Uterus (tissue), 4 donors: ENCODE data around the gene KLK5. TPM values are rescaled to one million over a fixed set of nuclear protein-coding genes. Genes with fewer than 3 reads are reported as not detected.

Source experiments
- DNase-seq, 2 donors: peaks; one replicate each; pipeline ENCODE4 v3.0.0-alpha.2; 2019 to 2020
- H3K27ac ChIP-seq, 2 donors: fragments of 200-600 bp; sonication (generic); 1 replicate in 1 of 2; 2 replicates in 1 of 2; pipeline ENCODE4 v1.5.1; 2016 to 2018
- H3K27me3 ChIP-seq, 2 donors: fragments of 200-600 bp; sonication (generic); one replicate each; pipeline ENCODE4 v1.5.1; 2018 to 2019; ENCODE audit warnings: control low read depth in 1 of 2
- H3K36me3 ChIP-seq, 2 donors: fragments of 200-600 bp; sonication (generic); one replicate each; pipeline ENCODE4 v1.5.1; 2019; ENCODE audit warnings: control low read depth in 1 of 2
- H3K4me1 ChIP-seq, 2 donors: fragments of 200-600 bp; sonication (generic); one replicate each; pipeline ENCODE4 v1.5.1; 2018 to 2019; ENCODE audit warnings: control low read depth in 1 of 2
- H3K4me3 ChIP-seq, 2 donors: fragments of 200-600 bp; sonication (generic); 1 replicate in 1 of 2; 2 replicates in 1 of 2; pipeline ENCODE4 v1.5.1; 2018 to 2019; ENCODE audit warnings: mild to moderate bottlenecking in 1 of 2
- H3K9me3 ChIP-seq, 2 donors: fragments of 200-600 bp; sonication (generic); one replicate each; pipeline ENCODE4 v1.5.1; 2019; ENCODE audit warnings: control low read depth in 1 of 2
- POLR2A ChIP-seq, 2 donors: fragments of 450-650 bp; IDR thresholded peaks; one replicate each; pipeline ENCODE4 v1.6.1; 2016; ENCODE audit warnings: antibody characterized with exemption in 2 of 2, mild to moderate bottlenecking in 1 of 2, moderate library complexity in 1 of 2
- intact Hi-C: fragments of 100-400 bp; cut with DNase I; formaldehyde crosslinking; loops from one replicate; pipeline ENCODE4 v1.15.1; 2023; ENCODE audit warnings: low total_unique reads
- total RNA-seq, 4 donors: library from RNA; depleted of rRNA in 3 of 4; stranded (reverse); fragments of >200 nt in 3 of 4; gene quantifications; one replicate each; pipeline versions ENCODE4 v1.1.0 to v1.2.4, GENCODE V29; 2014 to 2023
- TF ChIP-seq, protein P1 (sequence below), 4 experiments: fragments of 200-600 bp in 2 of 4; fragments of 450-650 bp in 2 of 4; sonication (generic) in 2 of 4; IDR thresholded peaks; one replicate each; pipeline ENCODE4 v1.5.1; 2016 to 2019; ENCODE audit warnings: antibody characterized with exemption in 4 of 4, mild to moderate bottlenecking in 2 of 4, moderate library complexity in 1 of 4
- donor health status: DM: yes; HTN: yes; CAD: no.

The KLK5 gene
- total RNA-seq, 4 donors from 2014 or later = 0.69 to 1.0 TPM; not detected in 2

GRCh38 chr19:50894478-50895356 is 58.1 kb downstream of the KLK5 start:
- no peaks in the 10 kb centered on the region for H3K9me3 ChIP-seq
- H3K4me1 ChIP-seq = no peaks in the 10 kb centered on the region
- intact Hi-C loops = no loop called here
- no peak for TF ChIP-seq POLR2A (IDR thresholded peaks at IDR 0.05)
- TF ChIP-seq, protein P1, sequence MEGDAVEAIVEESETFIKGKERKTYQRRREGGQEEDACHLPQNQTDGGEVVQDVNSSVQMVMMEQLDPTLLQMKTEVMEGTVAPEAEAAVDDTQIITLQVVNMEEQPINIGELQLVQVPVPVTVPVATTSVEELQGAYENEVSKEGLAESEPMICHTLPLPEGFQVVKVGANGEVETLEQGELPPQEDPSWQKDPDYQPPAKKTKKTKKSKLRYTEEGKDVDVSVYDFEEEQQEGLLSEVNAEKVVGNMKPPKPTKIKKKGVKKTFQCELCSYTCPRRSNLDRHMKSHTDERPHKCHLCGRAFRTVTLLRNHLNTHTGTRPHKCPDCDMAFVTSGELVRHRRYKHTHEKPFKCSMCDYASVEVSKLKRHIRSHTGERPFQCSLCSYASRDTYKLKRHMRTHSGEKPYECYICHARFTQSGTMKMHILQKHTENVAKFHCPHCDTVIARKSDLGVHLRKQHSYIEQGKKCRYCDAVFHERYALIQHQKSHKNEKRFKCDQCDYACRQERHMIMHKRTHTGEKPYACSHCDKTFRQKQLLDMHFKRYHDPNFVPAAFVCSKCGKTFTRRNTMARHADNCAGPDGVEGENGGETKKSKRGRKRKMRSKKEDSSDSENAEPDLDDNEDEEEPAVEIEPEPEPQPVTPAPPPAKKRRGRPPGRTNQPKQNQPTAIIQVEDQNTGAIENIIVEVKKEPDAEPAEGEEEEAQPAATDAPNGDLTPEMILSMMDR (IDR thresholded peaks at IDR 0.05) = no peak
- H3K27ac ChIP-seq = no peak overlapping the region
- no peaks in the 10 kb centered on the region for H3K36me3 ChIP-seq
- H3K4me3 ChIP-seq = no peak overlapping the region
- no peaks in the 10 kb centered on the region for H3K27me3 ChIP-seq
- DNase-seq = no peak

Other genes starting within 250 kb of the KLK5 start
- 1 to 10 TPM in 2 of 4 donors, not detected in 2; 4.0 to 6.5 TPM for gene SHANK1, start 233.2 kb downstream of the KLK5 start, total RNA-seq
- 100 to 1,000 TPM in 1 of 4 donors, 10 to 100 TPM in 1, 1 to 10 TPM in 2; 1.5 to 105 (median 10.9) TPM for gene CLEC11A, start 229.7 kb downstream of the KLK5 start, total RNA-seq
- not detected for gene GPR32, start 182.6 kb downstream of the KLK5 start, total RNA-seq
- not detected for gene ACP4, start 162.6 kb downstream of the KLK5 start, total RNA-seq
- gene KLK1, start 129.3 kb downstream of the KLK5 start, total RNA-seq = under 1 TPM in 1 of 4 donors, not detected in 3; 0.82 TPM
- gene KLK15, start 119.5 kb downstream of the KLK5 start, total RNA-seq = not detected
- gene KLK3, start 98.1 kb downstream of the KLK5 start, total RNA-seq = 1 to 10 TPM in 1 of 4 donors, not detected in 3; 1.4 TPM
- under 1 TPM in 1 of 4 donors, not detected in 3; 0.41 TPM for gene KLK2, start 79.6 kb downstream of the KLK5 start, total RNA-seq
- 1 to 10 TPM in 1 of 4 donors, not detected in 3; 3.4 TPM for gene KLK4, start 41.6 kb downstream of the KLK5 start, total RNA-seq
- gene KLK6, start 16.6 kb upstream of the KLK5 start, total RNA-seq = 1 to 10 TPM in 1 of 4 donors, under 1 TPM in 1, not detected in 2; 0.46 to 1.0 TPM
- gene KLK7, start 30.9 kb upstream of the KLK5 start, total RNA-seq = 1 to 10 TPM in 1 of 4 donors, under 1 TPM in 1, not detected in 2; 0.14 to 1.1 TPM
- 1 to 10 TPM in 1 of 4 donors, not detected in 3; 4.8 TPM for gene KLK8, start 48.6 kb upstream of the KLK5 start, total RNA-seq
- 1 to 10 TPM in 2 of 4 donors, not detected in 2; 3.8 to 4.1 TPM for gene KLK10, start 66.7 kb upstream of the KLK5 start, total RNA-seq
- 1 to 10 TPM in 2 of 4 donors, not detected in 2; 1.3 to 2.0 TPM for gene KLK11, start 73.6 kb upstream of the KLK5 start, total RNA-seq
- not detected for gene KLK12, start 82.0 kb upstream of the KLK5 start, total RNA-seq
- gene KLK13, start 112.1 kb upstream of the KLK5 start, total RNA-seq = not detected
- under 1 TPM in 1 of 4 donors, not detected in 3; 0.76 TPM for gene KLK14, start 129.8 kb upstream of the KLK5 start, total RNA-seq
- gene CTU1, start 155.4 kb upstream of the KLK5 start, total RNA-seq = 10 to 100 TPM in 1 of 4 donors, 1 to 10 TPM in 2, not detected in 1; 7.8 to 27.7 (median 8.4) TPM
- 1 to 10 TPM in 3 of 4 donors, under 1 TPM in 1; 0.51 to 2.6 (median 1.7) TPM for gene SIGLEC9, start 171.9 kb upstream of the KLK5 start, total RNA-seq
- under 1 TPM in 2 of 4 donors, not detected in 2; 0.14 to 0.59 TPM for gene SIGLEC7, start 189.3 kb upstream of the KLK5 start, total RNA-seq